Measurements from ENCODE around the gene ANKS1B. TPM values are rescaled to one million over a fixed set of nuclear protein-coding genes. Genes with fewer than 3 reads are reported as not detected.

Gene ANKS1B
- total and polyA plus RNA-seq, 11 donors: 0.62 to 5.8 (median 1.8) TPM

DNA sequence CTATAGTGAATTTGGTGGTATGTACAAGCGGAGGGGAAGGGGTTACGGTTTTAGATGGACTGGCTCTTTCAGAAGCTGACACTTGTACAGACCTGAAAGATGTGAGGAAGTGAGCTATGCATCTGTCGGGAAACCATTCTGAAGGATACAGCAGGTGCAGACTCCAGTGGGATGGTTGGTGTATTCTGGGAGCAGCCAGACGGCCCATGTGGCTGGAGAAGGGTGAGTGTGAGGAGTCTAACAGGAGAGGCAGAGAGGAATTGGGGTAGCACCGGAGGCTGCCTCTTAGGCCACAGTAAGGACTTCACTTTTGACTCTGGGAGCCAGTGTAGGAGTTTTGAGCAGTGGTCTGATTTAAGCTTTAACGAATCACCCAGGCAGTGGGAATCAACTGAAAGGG lies 1248.9 kb downstream of the ANKS1B start:
- WGBS, 4 donors: 91 to 95% (median 94%) methylated on average over 6 of the region's 6 CpGs
- H3K9me3 ChIP-seq: peaks cover 0 to 3% (median 0%) of the 10 kb centered on the region in 12 donors
- ATAC-seq (no peak), DNase-seq (no peak)
- no peaks in the 10 kb centered on the region for H3K4me1 ChIP-seq
- no peak for TF ChIP-seq POLR2A (IDR thresholded peaks at IDR 0.05)
- TF ChIP-seq, protein P1, sequence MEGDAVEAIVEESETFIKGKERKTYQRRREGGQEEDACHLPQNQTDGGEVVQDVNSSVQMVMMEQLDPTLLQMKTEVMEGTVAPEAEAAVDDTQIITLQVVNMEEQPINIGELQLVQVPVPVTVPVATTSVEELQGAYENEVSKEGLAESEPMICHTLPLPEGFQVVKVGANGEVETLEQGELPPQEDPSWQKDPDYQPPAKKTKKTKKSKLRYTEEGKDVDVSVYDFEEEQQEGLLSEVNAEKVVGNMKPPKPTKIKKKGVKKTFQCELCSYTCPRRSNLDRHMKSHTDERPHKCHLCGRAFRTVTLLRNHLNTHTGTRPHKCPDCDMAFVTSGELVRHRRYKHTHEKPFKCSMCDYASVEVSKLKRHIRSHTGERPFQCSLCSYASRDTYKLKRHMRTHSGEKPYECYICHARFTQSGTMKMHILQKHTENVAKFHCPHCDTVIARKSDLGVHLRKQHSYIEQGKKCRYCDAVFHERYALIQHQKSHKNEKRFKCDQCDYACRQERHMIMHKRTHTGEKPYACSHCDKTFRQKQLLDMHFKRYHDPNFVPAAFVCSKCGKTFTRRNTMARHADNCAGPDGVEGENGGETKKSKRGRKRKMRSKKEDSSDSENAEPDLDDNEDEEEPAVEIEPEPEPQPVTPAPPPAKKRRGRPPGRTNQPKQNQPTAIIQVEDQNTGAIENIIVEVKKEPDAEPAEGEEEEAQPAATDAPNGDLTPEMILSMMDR (IDR thresholded peaks at IDR 0.05): no peak
- H3K27me3 ChIP-seq: no peaks in the 10 kb centered on the region
- intact Hi-C loops (cut with DNase I): loop anchor here in 1 of 10 donors (10.0 kb wide), 1 partner anchor 259 kb away; no protein-coding TSS in a partner anchor
- peaks cover 0 to 55% (median 46%) of the 10 kb centered on the region in 9 donors for H3K36me3 ChIP-seq
- H3K27ac ChIP-seq: no peak overlapping the region
- H3K4me3 ChIP-seq: no peak overlapping the region

DNA sequence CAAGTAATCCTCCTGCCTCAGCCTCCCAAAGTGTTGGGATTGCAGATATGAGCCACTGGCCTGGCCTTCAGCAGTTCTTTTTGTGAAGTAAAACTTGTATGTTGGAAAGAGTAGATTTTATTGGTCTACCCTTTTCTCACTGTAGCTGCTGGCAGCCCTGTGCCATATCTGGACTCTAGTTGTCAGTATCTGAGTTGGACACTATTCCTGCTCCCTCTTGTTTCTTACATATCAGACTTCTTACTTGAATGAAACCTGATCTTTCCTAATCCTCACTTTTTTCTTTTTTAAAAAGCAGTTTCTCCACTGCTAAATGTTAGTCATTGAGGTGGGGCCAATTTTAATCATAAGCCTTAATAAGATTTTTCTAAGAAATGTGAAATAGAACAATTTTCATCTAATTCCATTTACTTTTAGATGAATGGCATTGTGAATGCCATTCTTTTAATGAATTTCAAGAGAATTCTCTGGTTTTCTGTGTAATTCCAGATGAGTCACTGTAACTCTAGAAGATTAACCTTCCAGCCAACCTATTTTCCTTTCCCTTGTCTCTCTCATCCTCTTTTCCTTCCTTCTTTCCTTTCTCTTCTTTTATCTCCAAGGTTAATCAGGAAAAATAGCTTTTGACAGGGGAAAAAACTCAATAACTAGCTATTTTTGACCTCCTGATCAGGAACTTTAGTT lies 1250.9 kb downstream of the ANKS1B start:
- Histone ChIP-seq H3K4me3 (no peak overlapping the region), H3K4me1 (no peaks in the 10 kb centered on the region), H3K9me3 (no peaks in the 10 kb centered on the region), H3K27ac (no peak overlapping the region), H3K27me3 (no peaks in the 10 kb centered on the region), H3K36me3 (peaks cover 0 to 74% (median 59%) of the 10 kb centered on the region in 9 donors)
- ATAC-seq (no peak), DNase-seq (no peak)
- intact Hi-C loops (cut with DNase I): loop anchor here in 1 of 10 donors (10.0 kb wide), 1 partner anchor 261 kb away; no protein-coding TSS in a partner anchor
- TF ChIP-seq, protein P1 (IDR thresholded peaks at IDR 0.05): no peak
- no peak for TF ChIP-seq POLR2A (IDR thresholded peaks at IDR 0.05)

DNA sequence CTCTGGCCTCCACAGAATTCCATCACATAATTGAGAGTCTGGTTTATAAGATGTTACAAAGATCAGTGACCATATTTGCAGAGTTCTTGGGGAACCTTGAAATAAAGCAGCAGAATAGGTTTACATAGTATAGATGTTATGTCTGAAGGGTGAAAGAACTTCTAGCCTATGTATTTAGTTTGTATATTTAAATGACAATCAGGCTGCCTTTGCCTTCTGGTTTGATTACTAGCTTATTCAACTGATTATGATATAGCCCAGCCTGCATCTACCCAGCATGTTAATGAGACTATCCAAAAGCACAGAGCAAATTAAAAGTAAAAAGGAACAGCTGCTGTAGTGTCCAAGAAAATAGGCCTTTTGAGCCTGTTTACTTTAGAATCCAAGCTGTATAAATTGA lies 1254.3 kb downstream of the ANKS1B start:
- Histone ChIP-seq H3K27me3 (no peaks in the 10 kb centered on the region), H3K9me3 (no peaks in the 10 kb centered on the region), H3K27ac (no peak overlapping the region), H3K4me3 (no peak overlapping the region), H3K4me1 (no peaks in the 10 kb centered on the region), H3K36me3 (peaks cover 0 to 99% (median 85%) of the 10 kb centered on the region in 9 donors)
- intact Hi-C loops (cut with DNase I): loop anchor here in 1 of 10 donors (10.0 kb wide), 1 partner anchor 264 kb away; no protein-coding TSS in a partner anchor
- TF ChIP-seq POLR2A (IDR thresholded peaks at IDR 0.05): no peak
- TF ChIP-seq, protein P1 (IDR thresholded peaks at IDR 0.05): no peak
- ATAC-seq (no peak), DNase-seq (no peak)

DNA sequence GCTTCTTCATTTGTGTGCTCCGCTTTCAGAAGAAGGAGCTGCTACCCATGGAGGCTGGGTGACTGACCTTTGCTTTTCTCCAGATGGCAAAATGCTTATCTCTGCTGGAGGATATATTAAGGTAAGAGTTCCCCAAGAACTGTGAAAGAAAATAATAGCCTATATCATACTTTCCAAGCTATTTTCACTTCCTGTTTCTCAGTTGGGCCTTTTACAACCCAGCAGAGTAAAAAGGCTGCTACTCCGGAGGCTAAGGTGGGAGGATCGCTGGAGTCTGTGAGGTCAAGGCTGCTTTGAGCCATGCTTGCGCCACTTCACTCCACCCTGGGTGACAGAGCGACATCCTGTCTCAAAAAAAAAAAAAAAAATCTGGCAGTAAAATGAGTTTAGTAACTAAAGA lies 1257.5 kb downstream of the ANKS1B start:
- ATAC-seq (no peak), DNase-seq (no peak)
- WGBS, 4 donors: 92 to 100% (median 97%) methylated on average over 5 of the region's 5 CpGs
- peaks cover 0 to 100% (median 86%) of the 10 kb centered on the region in 9 donors for H3K36me3 ChIP-seq
- no peaks in the 10 kb centered on the region for H3K27me3 ChIP-seq
- H3K9me3 ChIP-seq: no peaks in the 10 kb centered on the region
- H3K27ac ChIP-seq: no peak overlapping the region
- H3K4me3 ChIP-seq: no peak overlapping the region
- no peaks in the 10 kb centered on the region for H3K4me1 ChIP-seq
- intact Hi-C loops (cut with DNase I): loop anchor here in 2 of 10 donors (10.0 kb wide), 1 partner anchor 268 kb away; no protein-coding TSS in a partner anchor
- TF ChIP-seq POLR2A (IDR thresholded peaks at IDR 0.05): no peak
- TF ChIP-seq, protein P1 (IDR thresholded peaks at IDR 0.05): no peak
